H1 (cell line): ENCODE measurements around the gene PAX9. TPM values are rescaled to one million over a fixed set of nuclear protein-coding genes. Genes with fewer than 3 reads are reported as not detected.

ENCODE experiments used
- CTCF ChIA-PET: fragments of 300-600 bp; sonication (Branson Sonifier 250); formaldehyde crosslinking; loops from one replicate; lab custom pipeline; 2021; ENCODE audit not compliant: partially characterized antibody; lab: Charles Lee
- POLR2A ChIA-PET: fragments of 300-600 bp; sonication (Branson Sonifier 250); formaldehyde crosslinking; loops from one replicate; lab custom pipeline; 2021; ENCODE audit warnings: inconsistent platforms; ENCODE audit not compliant: partially characterized antibody; lab: Charles Lee
- DNase-seq, 2 experiments: peaks; one replicate each; pipeline versions ENCODE4 v3.0.0 to v3.0.0-alpha.2; 2010 to 2022; ENCODE audit warnings: low spot score in 2 of 2, low read depth in 1 of 2, mixed read lengths in 1 of 2
- FAIRE-seq: peaks from 2 replicates; lab custom pipeline; 2011; peaks lifted over from hg19 to GRCh38; lab: Jason Lieb, UNC
- H2AFZ ChIP-seq: 2 replicates; pipeline ENCODE4 v1.8.1; 2012; ENCODE audit warnings: low read length, inconsistent platforms
- H2AK5ac ChIP-seq: 2 replicates; pipeline ENCODE4 v1.6.1; 2013; ENCODE audit warnings: low read depth, low read length
- H2BK120ac ChIP-seq: replicated peaks from 2 replicates; pipeline ENCODE3; 2013; ENCODE audit warnings: low read depth, low read length, inconsistent platforms
- H2BK12ac ChIP-seq: 2 replicates; pipeline ENCODE4 v1.6.1; 2013; ENCODE audit warnings: low read depth, low read length
- H2BK15ac ChIP-seq: 2 replicates; pipeline ENCODE4 v1.6.1; 2013; ENCODE audit warnings: low read length
- H2BK20ac ChIP-seq: 2 replicates; pipeline ENCODE4 v1.6.1; 2013; ENCODE audit warnings: low read length
- H2BK5ac ChIP-seq: 2 replicates; pipeline ENCODE4 v1.6.1; 2013; ENCODE audit warnings: low read depth, low read length
- H3K14ac ChIP-seq: 2 replicates; pipeline ENCODE4 v1.6.1; 2013; ENCODE audit warnings: inconsistent platforms; ENCODE audit not compliant: insufficient read length
- H3K18ac ChIP-seq: 2 replicates; pipeline ENCODE4 v1.6.1; 2013; ENCODE audit warnings: low read length; ENCODE audit errors: extremely low read depth
- H3K23ac ChIP-seq: 2 replicates; pipeline ENCODE4 v1.6.1; 2013; ENCODE audit warnings: inconsistent platforms; ENCODE audit not compliant: insufficient read length
- H3K23me2 ChIP-seq: 2 replicates; pipeline ENCODE4 v1.6.1; 2013; ENCODE audit warnings: low read depth, low read length
- H3K27ac ChIP-seq: 2 replicates; pipeline ENCODE4 v1.6.1; 2011; ENCODE audit warnings: low read depth, low read length, inconsistent platforms
- H3K27me3 ChIP-seq, 4 experiments: replicated peaks in 1 of 4; 1 replicate in 1 of 4; 2 replicates in 3 of 4; pipeline versions ENCODE4 v1.6.1 to v1.8.1; 2011 to 2013; ENCODE audit warnings: low read length in 3 of 4, mild to moderate bottlenecking in 3 of 4, inconsistent platforms in 2 of 4, mixed read lengths in 2 of 4, moderate library complexity in 1 of 4; ENCODE audit not compliant: control insufficient read depth in 3 of 4, insufficient read depth in 3 of 4; ENCODE audit errors: extremely low read depth in 1 of 4
- H3K36me3 ChIP-seq, 4 experiments: 2 replicates each; pipeline versions ENCODE4 v1.6.1 to v1.8.1; 2011 to 2013; ENCODE audit warnings: mild to moderate bottlenecking in 4 of 4, low read length in 3 of 4, moderate library complexity in 2 of 4, control low read depth in 1 of 4, inconsistent platforms in 1 of 4; ENCODE audit not compliant: insufficient read depth in 4 of 4, control insufficient read depth in 2 of 4
- H3K4ac ChIP-seq: replicated peaks from 2 replicates; pipeline ENCODE3; 2013; ENCODE audit warnings: low read length, low read depth, mixed read lengths, inconsistent platforms; ENCODE audit not compliant: insufficient read length
- H3K4me1 ChIP-seq, 4 experiments: replicated peaks in 1 of 4; 1 replicate in 1 of 4; 2 replicates in 3 of 4; pipeline versions ENCODE4 v1.6.1 to v1.8.1; 2011 to 2013; ENCODE audit warnings: low read length in 3 of 4, inconsistent platforms in 2 of 4, mixed read lengths in 1 of 4; ENCODE audit not compliant: insufficient read depth in 4 of 4, control insufficient read depth in 3 of 4
- H3K4me2 ChIP-seq, 2 experiments: 2 replicates each; pipeline versions ENCODE4 v1.6.1 to v1.8.1; 2011 to 2013; ENCODE audit warnings: low read depth in 2 of 2, low read length in 2 of 2, control low read depth in 1 of 2, inconsistent platforms in 1 of 2, mild to moderate bottlenecking in 1 of 2; ENCODE audit not compliant: insufficient read depth in 1 of 2
- H3K4me3 ChIP-seq, 4 experiments: fragments of 200-600, 300-600 bp in 1 of 4; sonication (generic), shearing (Covaris generic), sonication (Bioruptor Twin) in 1 of 4; 2 replicates each; pipeline versions ENCODE4 v1.5.1 to v1.8.1; 2011 to 2016; ENCODE audit warnings: low read length in 4 of 4, low read depth in 3 of 4, control low read depth in 2 of 4, inconsistent platforms in 2 of 4, mild to moderate bottlenecking in 2 of 4, mixed read lengths in 1 of 4, moderate library complexity in 1 of 4; ENCODE audit not compliant: insufficient read depth in 2 of 4; ENCODE audit errors: extremely low read depth in 1 of 4
- H3K56ac ChIP-seq: replicated peaks from 2 replicates; pipeline ENCODE3; 2013; ENCODE audit warnings: low read depth, mild to moderate bottlenecking, mixed read lengths, low read length, inconsistent platforms; ENCODE audit not compliant: insufficient read length
- H3K79me1 ChIP-seq: 2 replicates; pipeline ENCODE4 v1.6.1; 2013; ENCODE audit warnings: low read depth, low read length, control low read depth
- H3K79me2 ChIP-seq, 2 experiments: 2 replicates each; pipeline versions ENCODE4 v1.6.1 to v1.8.1; 2012 to 2013; ENCODE audit warnings: low read length in 2 of 2, mild to moderate bottlenecking in 2 of 2, inconsistent platforms in 1 of 2; ENCODE audit not compliant: insufficient read depth in 2 of 2, control insufficient read depth in 1 of 2
- H3K9ac ChIP-seq, 4 experiments: replicated peaks in 1 of 4; 1 replicate in 1 of 4; 2 replicates in 3 of 4; pipeline versions ENCODE4 v1.6.1 to v1.8.1; 2011 to 2013; ENCODE audit warnings: low read depth in 3 of 4, low read length in 3 of 4, control low read depth in 2 of 4, mild to moderate bottlenecking in 2 of 4, moderate library complexity in 2 of 4, inconsistent platforms in 1 of 4; ENCODE audit errors: extremely low read depth in 1 of 4
- H3K9me3 ChIP-seq, 2 experiments: 2 replicates each; pipeline versions ENCODE4 v1.6.1 to v1.8.1; 2012 to 2013; ENCODE audit warnings: mild to moderate bottlenecking in 2 of 2, moderate library complexity in 2 of 2, control low read depth in 1 of 2, inconsistent platforms in 1 of 2, low read depth in 1 of 2, low read length in 1 of 2, mixed read lengths in 1 of 2; ENCODE audit not compliant: insufficient read depth in 2 of 2
- H4K20me1 ChIP-seq, 2 experiments: replicated peaks in 1 of 2; 2 replicates each; pipeline versions ENCODE3 to v1.8.1; 2011 to 2013; ENCODE audit warnings: inconsistent platforms in 2 of 2, low read length in 2 of 2, mild to moderate bottlenecking in 1 of 2; ENCODE audit not compliant: insufficient read depth in 2 of 2, control insufficient read depth in 1 of 2
- H4K5ac ChIP-seq: 2 replicates; pipeline ENCODE4 v1.6.1; 2013; ENCODE audit warnings: low read length, low read depth, mixed read lengths, inconsistent platforms; ENCODE audit not compliant: insufficient read length
- H4K8ac ChIP-seq: 2 replicates; pipeline ENCODE4 v1.8.0; 2013; ENCODE audit warnings: mild to moderate bottlenecking, moderate library complexity, low read length, inconsistent platforms; ENCODE audit not compliant: insufficient read depth; ENCODE audit errors: extremely low read depth
- H4K91ac ChIP-seq: replicated peaks from 2 replicates; pipeline ENCODE3; 2013; ENCODE audit warnings: low read length, mixed read lengths, inconsistent platforms; ENCODE audit not compliant: insufficient read length
- CREB1 ChIP-seq: IDR thresholded peaks from 2 replicates; pipeline ENCODE4 v1.6.1; 2012; ENCODE audit warnings: inconsistent platforms
- HDAC6 ChIP-seq: IDR thresholded peaks from one replicate; pipeline ENCODE4 v1.7.1; 2012; ENCODE audit warnings: low read depth, mild to moderate bottlenecking, inconsistent platforms, low read length, moderate library complexity
- JUN ChIP-seq: IDR thresholded peaks from 2 replicates; pipeline ENCODE4 v1.6.1; 2011; ENCODE audit warnings: low read depth, mild to moderate bottlenecking, improper control_type of control experiment, low read length
- WGBS, 2 experiments: shearing (Covaris generic) in 1 of 2; methylation state at CpG; one replicate each; pipeline versions ENCODE4 v1.1.6 to v1.1.7; 2013 to 2015; ENCODE audit warnings: low lambda C conversion rate in 2 of 2, mixed read lengths in 2 of 2, inconsistent platforms in 1 of 2, low coverage in 1 of 2, missing lambda C conversion rate in 1 of 2; ENCODE audit not compliant: insufficient replicate concordance in 2 of 2, insufficient coverage in 1 of 2, insufficient read length in 1 of 2; ENCODE audit errors: extremely low coverage in 1 of 2, missing lambda C conversion rate in 1 of 2; 5-methylcytosine and 5-hydroxymethylcytosine counted together
- polyA plus RNA-seq, 7 experiments: library from polyadenylated mRNA; depleted of rRNA in 3 of 7; stranded (reverse) in 5 of 7; unstranded in 2 of 7; fragments of >200 nt in 5 of 7; fragments of 200-250 nt in 2 of 7; gene quantifications; 1 replicate in 5 of 7; 2 replicates in 1 of 7; 4 replicates in 1 of 7; pipeline versions ENCODE4 v1.2.1 to v1.2.3, GENCODE V29; 2011 to 2013; ENCODE audit warnings: missing spikeins in 2 of 7, mixed read lengths in 2 of 7
- total RNA-seq: library from RNA; stranded (reverse); fragmentation: NEBNext Ultra II Directional; extraction: Animal tissue kit (Norgen Biotek cat#: 25700); gene quantifications from 2 replicates; pipeline ENCODE4 v1.2.1, GENCODE V29; 2021

PAX9 gene
- total and polyA plus RNA-seq, 2 of the 8 experiments (the other 6 are each of a cell fraction or from before 2014, with no cell fraction given), result 0.05 TPM; not detected in 1

DNA sequence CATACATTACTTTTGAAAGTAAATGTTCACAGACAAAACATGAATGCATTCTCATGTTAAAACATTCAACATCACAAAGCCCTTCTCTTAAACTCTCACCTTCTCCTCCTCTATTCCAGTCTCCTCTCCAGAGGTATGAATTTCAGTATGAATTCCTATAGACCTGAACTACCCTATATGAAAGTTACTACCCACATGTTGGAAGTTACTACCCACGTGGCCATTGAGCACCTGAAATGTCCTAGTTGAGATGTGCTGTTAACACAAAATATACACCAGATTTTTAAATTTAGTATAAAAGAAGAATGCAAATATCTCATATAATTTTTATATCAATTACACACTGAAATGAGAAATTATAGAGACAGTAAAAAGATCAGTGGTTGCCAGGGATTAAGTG, 60.2 kb downstream of the PAX9 start:
- Histone ChIP-seq H3K4ac (no peak overlapping the region), H2BK120ac (no peak overlapping the region), H3K4me1 (peaks cover 0 to 6% (median 2%) of the 10 kb centered on the region in 4 experiments; a peak in 6 of 7 replicates), H3K36me3 (no peaks in the 10 kb centered on the region), H3K4me3 (no peak overlapping the region), H3K79me2 (no peaks in the 10 kb centered on the region), H2AFZ (no peak overlapping the region), H3K23ac (no peak overlapping the region), H3K14ac (no peak overlapping the region), H4K20me1 (no peaks in the 10 kb centered on the region), H2BK20ac (no peak overlapping the region)
- no peak for FAIRE-seq
- no peak for TF ChIP-seq HDAC6
- no peak for TF ChIP-seq JUN
- TF ChIP-seq CREB1, result no peak
- TF ChIP-seq, all 59 proteins: peak for 0
- Histone ChIP-seq H3K27ac (no peak overlapping the region), H3K4me2 (no peak overlapping the region), H4K91ac (no peak overlapping the region), H4K5ac (no peak overlapping the region), H3K18ac (no peak overlapping the region), H2BK12ac (no peak overlapping the region), H2BK15ac (no peak overlapping the region), H3K27me3 (no peaks in the 10 kb centered on the region), H2AK5ac (no peak overlapping the region), H4K8ac (no peak overlapping the region), H3K23me2 (no peaks in the 10 kb centered on the region), H3K9me3 (no peaks in the 10 kb centered on the region), H3K9ac (no peak overlapping the region), H3K79me1 (no peaks in the 10 kb centered on the region), H2BK5ac (no peak overlapping the region), H3K56ac (no peak overlapping the region)
- POLR2A ChIA-PET, result no interaction called here
- DNase-seq, result no peak
- WGBS, 2 experiments, result 90% methylated on average over 1 of the region's 1 CpG; no CpG with 5 or more reads in 1 of the 2 experiments
- CTCF ChIA-PET, result interaction anchor here (2.0 kb wide), 1 partner anchor 16 kb away, joined by 6 read pairs; no protein-coding TSS in a partner anchor
